PC-9 (cell line): ENCODE measurements around the gene ARHGEF5.

Experiments
- EZH2 ChIP-seq: fragments of 200-600 bp; sonication (generic); IDR thresholded peaks from 2 replicates; pipeline ENCODE4 v1.8.0; 2017; ENCODE audit warnings: antibody characterized with exemption, low read depth
- TF ChIP-seq, protein P1 (sequence below): fragments of 200-600 bp; sonication (generic); conservative IDR thresholded peaks from 2 replicates; pipeline ENCODE4 v1.6.1; 2017; ENCODE audit warnings: mixed run types, antibody characterized with exemption, mild to moderate bottlenecking, moderate library complexity

DNA sequence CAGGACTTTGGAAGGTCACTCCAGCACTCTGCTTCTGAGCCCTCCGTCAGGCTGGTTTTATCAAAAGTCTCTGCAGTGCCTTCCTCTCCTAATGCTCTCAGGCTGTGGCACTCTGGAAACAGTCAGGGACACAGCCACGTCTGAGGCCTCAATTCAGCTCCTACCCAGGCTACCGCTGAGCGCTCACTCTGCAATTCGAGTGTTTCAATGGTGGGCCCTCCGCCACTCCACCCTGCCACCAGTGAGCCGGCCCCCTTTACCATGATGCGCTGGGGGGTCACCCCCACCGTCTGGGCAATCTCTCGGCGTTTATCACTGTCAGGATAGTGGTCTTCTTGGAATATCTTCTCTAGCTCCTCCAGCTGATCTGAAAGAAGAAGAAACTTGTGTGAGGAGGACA, 44.7 kb downstream of the ARHGEF5 start:
- TF ChIP-seq, protein P1, sequence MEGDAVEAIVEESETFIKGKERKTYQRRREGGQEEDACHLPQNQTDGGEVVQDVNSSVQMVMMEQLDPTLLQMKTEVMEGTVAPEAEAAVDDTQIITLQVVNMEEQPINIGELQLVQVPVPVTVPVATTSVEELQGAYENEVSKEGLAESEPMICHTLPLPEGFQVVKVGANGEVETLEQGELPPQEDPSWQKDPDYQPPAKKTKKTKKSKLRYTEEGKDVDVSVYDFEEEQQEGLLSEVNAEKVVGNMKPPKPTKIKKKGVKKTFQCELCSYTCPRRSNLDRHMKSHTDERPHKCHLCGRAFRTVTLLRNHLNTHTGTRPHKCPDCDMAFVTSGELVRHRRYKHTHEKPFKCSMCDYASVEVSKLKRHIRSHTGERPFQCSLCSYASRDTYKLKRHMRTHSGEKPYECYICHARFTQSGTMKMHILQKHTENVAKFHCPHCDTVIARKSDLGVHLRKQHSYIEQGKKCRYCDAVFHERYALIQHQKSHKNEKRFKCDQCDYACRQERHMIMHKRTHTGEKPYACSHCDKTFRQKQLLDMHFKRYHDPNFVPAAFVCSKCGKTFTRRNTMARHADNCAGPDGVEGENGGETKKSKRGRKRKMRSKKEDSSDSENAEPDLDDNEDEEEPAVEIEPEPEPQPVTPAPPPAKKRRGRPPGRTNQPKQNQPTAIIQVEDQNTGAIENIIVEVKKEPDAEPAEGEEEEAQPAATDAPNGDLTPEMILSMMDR = no peak
- TF ChIP-seq EZH2 = no peak
